AG09319 (cell line): ENCODE measurements around the gene CLPTM1L.
"Not testable (repeated sequence)": the region's sequence is repeated elsewhere in the genome, so short reads cannot be mapped to it uniquely, and the experiment has no call there.

Experiments
- DNase-seq: peaks from one replicate; pipeline ENCODE4 v3.0.0-alpha.2; 2010; ENCODE audit warnings: low read depth; ENCODE audit errors: extremely low read depth
- TF ChIP-seq, protein P1 (sequence below): IDR thresholded peaks from 2 replicates; pipeline ENCODE4 v1.5.1; 2011; ENCODE audit warnings: low read depth, mild to moderate bottlenecking, inconsistent platforms, low read length, moderate library complexity

The CLPTM1L gene

GRCh38 chr5:1293416-1294205, 51.3 kb downstream of the CLPTM1L start:
- DNase-seq = no peak
- TF ChIP-seq, protein P1, sequence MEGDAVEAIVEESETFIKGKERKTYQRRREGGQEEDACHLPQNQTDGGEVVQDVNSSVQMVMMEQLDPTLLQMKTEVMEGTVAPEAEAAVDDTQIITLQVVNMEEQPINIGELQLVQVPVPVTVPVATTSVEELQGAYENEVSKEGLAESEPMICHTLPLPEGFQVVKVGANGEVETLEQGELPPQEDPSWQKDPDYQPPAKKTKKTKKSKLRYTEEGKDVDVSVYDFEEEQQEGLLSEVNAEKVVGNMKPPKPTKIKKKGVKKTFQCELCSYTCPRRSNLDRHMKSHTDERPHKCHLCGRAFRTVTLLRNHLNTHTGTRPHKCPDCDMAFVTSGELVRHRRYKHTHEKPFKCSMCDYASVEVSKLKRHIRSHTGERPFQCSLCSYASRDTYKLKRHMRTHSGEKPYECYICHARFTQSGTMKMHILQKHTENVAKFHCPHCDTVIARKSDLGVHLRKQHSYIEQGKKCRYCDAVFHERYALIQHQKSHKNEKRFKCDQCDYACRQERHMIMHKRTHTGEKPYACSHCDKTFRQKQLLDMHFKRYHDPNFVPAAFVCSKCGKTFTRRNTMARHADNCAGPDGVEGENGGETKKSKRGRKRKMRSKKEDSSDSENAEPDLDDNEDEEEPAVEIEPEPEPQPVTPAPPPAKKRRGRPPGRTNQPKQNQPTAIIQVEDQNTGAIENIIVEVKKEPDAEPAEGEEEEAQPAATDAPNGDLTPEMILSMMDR = no peak

DNA sequence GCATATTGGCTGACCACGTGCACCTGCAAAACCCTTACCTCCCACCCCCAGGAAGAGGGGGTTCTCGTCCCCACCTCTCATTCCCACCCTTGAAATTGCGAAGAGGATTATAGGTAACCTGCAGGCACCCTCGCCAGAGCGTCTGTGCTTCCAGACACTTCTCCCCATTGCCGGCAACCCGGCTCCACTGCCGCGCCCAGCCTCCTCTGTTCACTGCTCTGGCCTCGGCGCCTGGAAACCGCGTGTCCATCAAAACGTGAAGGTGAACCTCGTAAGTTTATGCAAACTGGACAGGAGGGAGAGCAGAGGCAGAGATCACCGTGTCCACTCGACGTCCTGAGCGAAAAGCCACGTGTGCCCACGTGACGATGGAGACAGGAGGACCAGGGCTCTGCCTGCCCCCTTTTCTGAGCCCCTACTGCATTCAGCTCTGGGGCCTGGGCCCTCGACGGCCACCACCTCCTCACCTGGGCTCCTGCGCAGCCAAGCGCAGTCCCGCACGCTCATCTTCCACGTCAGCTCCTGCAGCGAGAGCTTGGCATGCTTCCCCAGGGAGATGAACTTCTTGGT, 52.0 kb downstream of the CLPTM1L start:
- TF ChIP-seq, protein P1 = no peak
- DNase-seq = no peak

DNA sequence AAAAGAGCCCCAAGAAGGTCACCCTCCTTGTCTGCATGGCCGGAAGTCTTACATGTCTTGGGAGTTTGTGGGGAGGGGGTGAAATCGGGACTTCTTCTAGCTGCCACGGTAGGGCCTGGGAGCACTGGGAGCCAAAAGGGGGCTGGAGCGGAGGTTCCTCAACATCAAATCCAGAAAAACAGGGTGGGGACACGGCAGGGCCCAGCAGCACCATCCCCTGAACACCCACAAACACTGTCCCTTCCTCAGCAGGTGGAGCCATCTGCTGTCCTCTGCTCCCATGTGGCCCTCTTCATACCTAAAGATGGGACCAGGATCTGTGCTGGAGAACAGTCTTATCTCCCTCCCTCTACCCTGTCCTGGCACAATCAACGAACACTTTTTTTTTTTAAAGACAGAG, 52.8 kb downstream of the CLPTM1L start:
- TF ChIP-seq, protein P1 = no peak
- DNase-seq = no peak

GRCh38 chr5:1291611-1292080, 53.3 kb downstream of the CLPTM1L start:
- TF ChIP-seq, protein P1 = no peak
- DNase-seq = no peak

GRCh38 chr5:1290956-1291355, 53.9 kb downstream of the CLPTM1L start:
- not testable (repeated sequence) for DNase-seq

- not testable (repeated sequence) for DNase-seq
Observed at GRCh38 chr5:1289559-1289958, 55.3 kb downstream of the CLPTM1L start.

GRCh38 chr5:1288439-1289335, 56.2 kb downstream of the CLPTM1L start:
- TF ChIP-seq, protein P1 = no peak
- no peak for DNase-seq

GRCh38 chr5:1285883-1286291, 59.0 kb downstream of the CLPTM1L start:
- no peak for DNase-seq
- TF ChIP-seq, protein P1 = no peak
